Measurements from ENCODE around the gene PRPF38B.

PRPF38B gene, protein sequence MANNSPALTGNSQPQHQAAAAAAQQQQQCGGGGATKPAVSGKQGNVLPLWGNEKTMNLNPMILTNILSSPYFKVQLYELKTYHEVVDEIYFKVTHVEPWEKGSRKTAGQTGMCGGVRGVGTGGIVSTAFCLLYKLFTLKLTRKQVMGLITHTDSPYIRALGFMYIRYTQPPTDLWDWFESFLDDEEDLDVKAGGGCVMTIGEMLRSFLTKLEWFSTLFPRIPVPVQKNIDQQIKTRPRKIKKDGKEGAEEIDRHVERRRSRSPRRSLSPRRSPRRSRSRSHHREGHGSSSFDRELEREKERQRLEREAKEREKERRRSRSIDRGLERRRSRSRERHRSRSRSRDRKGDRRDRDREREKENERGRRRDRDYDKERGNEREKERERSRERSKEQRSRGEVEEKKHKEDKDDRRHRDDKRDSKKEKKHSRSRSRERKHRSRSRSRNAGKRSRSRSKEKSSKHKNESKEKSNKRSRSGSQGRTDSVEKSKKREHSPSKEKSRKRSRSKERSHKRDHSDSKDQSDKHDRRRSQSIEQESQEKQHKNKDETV

GRCh38 chr1:108691942-108692723, at the start of gene PRPF38B:
PRPF38B (plus strand) TSS chr1:108692310; CDS start chr1:108692592, 282 bp downstream.
- Histone ChIP-seq H2AFZ (ENCODE audit: low read depth, low read length) (peak within 1 kb of the TSS; percentile 83), H3K9me3 (ENCODE audit: insufficient read depth, low read length) (no peaks in the 10 kb centered on the region), H3K4me3 (ENCODE audit: low read length) (peak within 1 kb of the TSS; percentile 99), H3K27me3 (ENCODE audit: low read depth, low read length) (no peaks in the 10 kb centered on the region), H3K4me1 (ENCODE audit: low read length) (peaks cover 17% of the 10 kb centered on the region), H4K20me1 (ENCODE audit: insufficient read depth, low read length) (peaks cover 27% of the 10 kb centered on the region), H3K27ac (ENCODE audit: low read length) (peak within 1 kb of the TSS; percentile 88), H3K79me2 (ENCODE audit: low read length) (peaks cover 61% of the 10 kb centered on the region), H3K4me2 (ENCODE audit: low read length) (peak within 1 kb of the TSS; percentile 96), H3K9ac (ENCODE audit: low read length) (peak within 1 kb of the TSS; percentile 94), H3K36me3 (replicated peaks; ENCODE audit: low read depth, low read length) (peaks cover 31% of the 10 kb centered on the region)
- no peak for TF ChIP-seq EZH2phosphoT487 (IDR thresholded peaks at IDR 0.05; ENCODE audit: low read depth)
- TF ChIP-seq, protein P1, sequence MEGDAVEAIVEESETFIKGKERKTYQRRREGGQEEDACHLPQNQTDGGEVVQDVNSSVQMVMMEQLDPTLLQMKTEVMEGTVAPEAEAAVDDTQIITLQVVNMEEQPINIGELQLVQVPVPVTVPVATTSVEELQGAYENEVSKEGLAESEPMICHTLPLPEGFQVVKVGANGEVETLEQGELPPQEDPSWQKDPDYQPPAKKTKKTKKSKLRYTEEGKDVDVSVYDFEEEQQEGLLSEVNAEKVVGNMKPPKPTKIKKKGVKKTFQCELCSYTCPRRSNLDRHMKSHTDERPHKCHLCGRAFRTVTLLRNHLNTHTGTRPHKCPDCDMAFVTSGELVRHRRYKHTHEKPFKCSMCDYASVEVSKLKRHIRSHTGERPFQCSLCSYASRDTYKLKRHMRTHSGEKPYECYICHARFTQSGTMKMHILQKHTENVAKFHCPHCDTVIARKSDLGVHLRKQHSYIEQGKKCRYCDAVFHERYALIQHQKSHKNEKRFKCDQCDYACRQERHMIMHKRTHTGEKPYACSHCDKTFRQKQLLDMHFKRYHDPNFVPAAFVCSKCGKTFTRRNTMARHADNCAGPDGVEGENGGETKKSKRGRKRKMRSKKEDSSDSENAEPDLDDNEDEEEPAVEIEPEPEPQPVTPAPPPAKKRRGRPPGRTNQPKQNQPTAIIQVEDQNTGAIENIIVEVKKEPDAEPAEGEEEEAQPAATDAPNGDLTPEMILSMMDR (IDR thresholded peaks at IDR 0.05; ENCODE audit: low read depth, low read length): no peak

- Histone ChIP-seq H4K20me1 (ENCODE audit: insufficient read depth, low read length) (no peaks in the 10 kb centered on the region), H3K4me3 (ENCODE audit: low read length) (no peak overlapping the region), H3K27ac (ENCODE audit: low read length) (no peak overlapping the region), H3K27me3 (ENCODE audit: low read depth, low read length) (no peaks in the 10 kb centered on the region), H3K4me2 (ENCODE audit: low read length) (no peak overlapping the region), H3K79me2 (ENCODE audit: low read length) (no peaks in the 10 kb centered on the region), H2AFZ (ENCODE audit: low read depth, low read length) (no peak overlapping the region), H3K4me1 (ENCODE audit: low read length) (no peaks in the 10 kb centered on the region), H3K36me3 (replicated peaks; ENCODE audit: low read depth, low read length) (no peaks in the 10 kb centered on the region), H3K9me3 (ENCODE audit: insufficient read depth, low read length) (no peaks in the 10 kb centered on the region), H3K9ac (ENCODE audit: low read length) (no peak overlapping the region)
- TF ChIP-seq, protein P1 (IDR thresholded peaks at IDR 0.05; ENCODE audit: low read depth, low read length): peak; percentile 63
- no peak for TF ChIP-seq EZH2phosphoT487 (IDR thresholded peaks at IDR 0.05; ENCODE audit: low read depth)
Observed at GRCh38 chr1:108643492-108644335, 48.4 kb upstream of the PRPF38B start.

DNA sequence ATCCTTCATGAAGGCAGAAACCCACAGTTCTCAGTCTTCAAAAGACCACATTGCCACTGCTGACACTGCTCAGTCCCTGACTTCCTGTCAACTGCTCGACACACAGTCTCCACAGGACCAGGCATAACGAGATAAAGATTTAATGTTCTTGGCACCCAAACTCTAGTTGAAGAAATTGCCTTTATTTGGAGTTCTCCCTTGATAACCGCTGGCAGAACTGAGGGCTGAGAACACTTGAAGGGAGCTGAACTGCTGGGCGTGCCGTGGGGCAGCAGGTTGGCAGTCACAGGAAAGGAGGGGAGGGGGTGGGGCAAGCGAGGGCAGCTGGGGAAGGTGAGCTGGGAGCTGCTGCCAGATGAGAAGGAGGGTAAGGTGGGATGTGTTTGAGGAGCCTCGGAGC, 47.1 kb upstream of the PRPF38B start:
- no peak for TF ChIP-seq EZH2phosphoT487 (IDR thresholded peaks at IDR 0.05; ENCODE audit: low read depth)
- TF ChIP-seq, protein P1 (IDR thresholded peaks at IDR 0.05; ENCODE audit: low read depth, low read length): no peak
- H3K27ac ChIP-seq (ENCODE audit: low read length): no peak overlapping the region
- no peaks in the 10 kb centered on the region for H3K36me3 ChIP-seq (replicated peaks; ENCODE audit: low read depth, low read length)
- no peaks in the 10 kb centered on the region for H3K79me2 ChIP-seq (ENCODE audit: low read length)
- H2AFZ ChIP-seq (ENCODE audit: low read depth, low read length): no peak overlapping the region
- H3K9ac ChIP-seq (ENCODE audit: low read length): no peak overlapping the region
- no peaks in the 10 kb centered on the region for H3K4me1 ChIP-seq (ENCODE audit: low read length)
- no peak overlapping the region for H3K4me2 ChIP-seq (ENCODE audit: low read length)
- no peaks in the 10 kb centered on the region for H4K20me1 ChIP-seq (ENCODE audit: insufficient read depth, low read length)
- no peaks in the 10 kb centered on the region for H3K9me3 ChIP-seq (ENCODE audit: insufficient read depth, low read length)
- H3K4me3 ChIP-seq (ENCODE audit: low read length): no peak overlapping the region
- no peaks in the 10 kb centered on the region for H3K27me3 ChIP-seq (ENCODE audit: low read depth, low read length)

Measured in OCI-LY3 (cell line).